ENCODE results near the gene IL17RE. TPM values are rescaled to one million over a fixed set of nuclear protein-coding genes. Genes with fewer than 3 reads are reported as not detected.

IL17RE gene
- total and polyA plus RNA-seq, 9 of the 15 experiments (the other 6 are each of a cell fraction or from before 2014, with no cell fraction given) = 0.32 to 1.9 (median 0.51) TPM; not detected in 4

DNA sequence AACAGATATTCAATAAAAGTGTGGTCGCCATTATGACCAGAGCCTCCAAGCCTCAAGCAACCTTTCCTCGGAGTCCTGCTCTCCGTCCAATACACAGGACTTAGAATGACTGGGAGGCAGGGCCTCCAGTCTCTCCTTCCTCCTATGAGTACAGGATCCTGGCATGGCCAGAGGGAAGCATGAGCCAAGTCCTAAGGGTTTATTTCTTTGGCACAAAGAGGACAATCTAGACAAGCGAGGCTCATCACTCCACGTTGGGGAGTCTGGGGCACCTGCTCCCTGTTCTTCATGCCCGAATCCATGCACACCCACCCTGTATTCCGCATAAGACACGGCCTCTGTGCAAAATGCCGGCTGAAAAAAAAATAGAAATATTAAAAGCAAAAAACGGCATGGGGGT lies 42.7 kb downstream of the IL17RE start (continued):
- TF ChIP-seq, protein P1, sequence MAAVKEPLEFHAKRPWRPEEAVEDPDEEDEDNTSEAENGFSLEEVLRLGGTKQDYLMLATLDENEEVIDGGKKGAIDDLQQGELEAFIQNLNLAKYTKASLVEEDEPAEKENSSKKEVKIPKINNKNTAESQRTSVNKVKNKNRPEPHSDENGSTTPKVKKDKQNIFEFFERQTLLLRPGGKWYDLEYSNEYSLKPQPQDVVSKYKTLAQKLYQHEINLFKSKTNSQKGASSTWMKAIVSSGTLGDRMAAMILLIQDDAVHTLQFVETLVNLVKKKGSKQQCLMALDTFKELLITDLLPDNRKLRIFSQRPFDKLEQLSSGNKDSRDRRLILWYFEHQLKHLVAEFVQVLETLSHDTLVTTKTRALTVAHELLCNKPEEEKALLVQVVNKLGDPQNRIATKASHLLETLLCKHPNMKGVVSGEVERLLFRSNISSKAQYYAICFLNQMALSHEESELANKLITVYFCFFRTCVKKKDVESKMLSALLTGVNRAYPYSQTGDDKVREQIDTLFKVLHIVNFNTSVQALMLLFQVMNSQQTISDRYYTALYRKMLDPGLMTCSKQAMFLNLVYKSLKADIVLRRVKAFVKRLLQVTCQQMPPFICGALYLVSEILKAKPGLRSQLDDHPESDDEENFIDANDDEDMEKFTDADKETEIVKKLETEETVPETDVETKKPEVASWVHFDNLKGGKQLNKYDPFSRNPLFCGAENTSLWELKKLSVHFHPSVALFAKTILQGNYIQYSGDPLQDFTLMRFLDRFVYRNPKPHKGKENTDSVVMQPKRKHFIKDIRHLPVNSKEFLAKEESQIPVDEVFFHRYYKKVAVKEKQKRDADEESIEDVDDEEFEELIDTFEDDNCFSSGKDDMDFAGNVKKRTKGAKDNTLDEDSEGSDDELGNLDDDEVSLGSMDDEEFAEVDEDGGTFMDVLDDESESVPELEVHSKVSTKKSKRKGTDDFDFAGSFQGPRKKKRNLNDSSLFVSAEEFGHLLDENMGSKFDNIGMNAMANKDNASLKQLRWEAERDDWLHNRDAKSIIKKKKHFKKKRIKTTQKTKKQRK (IDR thresholded peaks at IDR 0.05; ENCODE audit: borderline replicate concordance, low read depth, low read length) = no peak
- TF ChIP-seq ZFP1 (CRISPR knock-in tag; IDR thresholded peaks at IDR 0.05) (no peak), GATA2 (CRISPR knock-in tag; IDR thresholded peaks at IDR 0.05) (no peak), CCAR2 (IDR thresholded peaks at IDR 0.05; ENCODE audit: low read depth, low read length) (no peak)
- TF ChIP-seq, protein P2, sequence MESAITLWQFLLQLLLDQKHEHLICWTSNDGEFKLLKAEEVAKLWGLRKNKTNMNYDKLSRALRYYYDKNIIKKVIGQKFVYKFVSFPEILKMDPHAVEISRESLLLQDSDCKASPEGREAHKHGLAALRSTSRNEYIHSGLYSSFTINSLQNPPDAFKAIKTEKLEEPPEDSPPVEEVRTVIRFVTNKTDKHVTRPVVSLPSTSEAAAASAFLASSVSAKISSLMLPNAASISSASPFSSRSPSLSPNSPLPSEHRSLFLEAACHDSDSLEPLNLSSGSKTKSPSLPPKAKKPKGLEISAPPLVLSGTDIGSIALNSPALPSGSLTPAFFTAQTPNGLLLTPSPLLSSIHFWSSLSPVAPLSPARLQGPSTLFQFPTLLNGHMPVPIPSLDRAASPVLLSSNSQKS (CRISPR knock-in tag; IDR thresholded peaks at IDR 0.05) = no peak
- TF ChIP-seq, protein P3, sequence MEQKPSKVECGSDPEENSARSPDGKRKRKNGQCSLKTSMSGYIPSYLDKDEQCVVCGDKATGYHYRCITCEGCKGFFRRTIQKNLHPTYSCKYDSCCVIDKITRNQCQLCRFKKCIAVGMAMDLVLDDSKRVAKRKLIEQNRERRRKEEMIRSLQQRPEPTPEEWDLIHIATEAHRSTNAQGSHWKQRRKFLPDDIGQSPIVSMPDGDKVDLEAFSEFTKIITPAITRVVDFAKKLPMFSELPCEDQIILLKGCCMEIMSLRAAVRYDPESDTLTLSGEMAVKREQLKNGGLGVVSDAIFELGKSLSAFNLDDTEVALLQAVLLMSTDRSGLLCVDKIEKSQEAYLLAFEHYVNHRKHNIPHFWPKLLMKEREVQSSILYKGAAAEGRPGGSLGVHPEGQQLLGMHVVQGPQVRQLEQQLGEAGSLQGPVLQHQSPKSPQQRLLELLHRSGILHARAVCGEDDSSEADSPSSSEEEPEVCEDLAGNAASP (IDR thresholded peaks at IDR 0.05) = no peak

Data from K562 (cell line).